ENCODE data around the gene CDH13. TPM values are rescaled to one million over a fixed set of nuclear protein-coding genes. Genes with fewer than 3 reads are reported as not detected.

Gene CDH13
- total and polyA plus RNA-seq, 9 of the 15 experiments (the other 6 are each of a cell fraction or from before 2014, with no cell fraction given), result 0.03 TPM; not detected in 8

DNA sequence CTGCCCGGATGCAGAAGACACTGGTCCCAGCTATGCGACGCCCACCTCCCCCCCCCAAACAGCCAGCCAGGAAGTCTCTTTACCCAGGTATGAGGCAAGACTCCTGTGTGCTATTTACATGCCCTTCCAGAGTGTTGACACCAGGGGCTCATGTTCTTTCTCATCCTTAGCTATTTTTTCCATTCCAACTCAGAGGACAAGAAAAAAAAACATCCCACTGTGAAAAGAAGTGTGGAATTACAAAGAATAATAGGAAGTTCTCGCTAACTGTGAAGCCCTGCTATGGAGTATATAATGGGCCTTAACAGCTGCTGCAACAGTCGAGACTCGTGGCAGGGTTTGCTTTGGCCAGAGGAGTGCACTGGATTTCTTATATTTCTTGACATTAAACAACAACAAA lies 584.9 kb downstream of the CDH13 start (continued):
- no peak for TF ChIP-seq ZNF57 (CRISPR knock-in tag; IDR thresholded peaks at IDR 0.05)

DNA sequence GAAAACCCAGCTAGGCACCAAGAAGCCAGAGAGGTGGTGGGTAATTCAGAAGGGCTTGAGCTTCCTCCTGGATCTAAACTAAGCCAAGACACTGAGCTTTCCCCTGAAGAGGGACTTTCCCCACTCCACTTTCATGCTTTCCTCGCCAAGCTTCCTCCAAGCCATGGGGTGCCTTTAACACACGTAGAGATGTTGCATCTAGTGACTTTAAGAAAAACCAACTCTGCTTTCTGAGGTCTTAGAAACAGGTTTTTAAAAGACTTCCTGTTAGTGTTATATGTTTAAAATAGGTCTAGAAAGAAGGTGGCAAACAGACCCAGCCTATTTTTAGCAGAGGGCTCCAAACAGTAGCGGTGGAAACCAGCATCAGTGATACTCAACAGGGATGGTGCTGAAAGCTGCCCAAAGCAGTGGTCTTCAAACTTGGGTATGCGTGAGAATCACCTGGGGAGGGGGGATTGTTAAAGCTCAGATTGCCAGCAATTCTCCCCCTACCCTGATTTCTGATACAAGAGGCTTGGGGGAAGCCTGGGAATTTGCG lies 585.6 kb downstream of the CDH13 start:
- Histone ChIP-seq H3K9me1 (ENCODE audit: control insufficient read depth, insufficient read depth, low read length) (no peaks in the 10 kb centered on the region), H3K79me2 (ENCODE audit: control insufficient read depth, insufficient read depth, low read length) (no peaks in the 10 kb centered on the region), H3K4me2 (ENCODE audit: insufficient read depth, low read length) (no peak overlapping the region), H3K9ac (ENCODE audit: insufficient read depth in 1 of 2, low read depth in 2 of 2, low read length in 2 of 2) (no peak overlapping the region), H3K27me3 (ENCODE audit: control insufficient read depth in 2 of 2, insufficient read depth in 2 of 2, low read length in 2 of 2) (no peaks in the 10 kb centered on the region), H3K9me3 (replicated peaks; ENCODE audit: control insufficient read depth, insufficient read depth, low read depth, low read length) (no peaks in the 10 kb centered on the region), H3K27ac (ENCODE audit: extremely low read depth, low read depth, low read length) (no peak overlapping the region), H2AFZ (ENCODE audit: low read depth, low read length) (no peak overlapping the region), H3K4me3 (no peak overlapping the region), H3K4me1 (replicated peaks in 1 of 2; ENCODE audit: control insufficient read depth in 2 of 2, insufficient read depth in 2 of 2, low read length in 2 of 2) (no peaks in the 10 kb centered on the region), H4K20me1 (replicated peaks; ENCODE audit: control insufficient read depth, insufficient read depth, low read length) (no peaks in the 10 kb centered on the region), H3K36me3 (ENCODE audit: control insufficient read depth, insufficient read depth, low read length) (no peaks in the 10 kb centered on the region)
- intact Hi-C loops (cut with micrococcal nuclease), result no loop called here
- POLR2A ChIA-PET, result interaction anchor here (0.5 kb wide), 1 partner anchor 16 kb away, joined by 3 read pairs; no protein-coding TSS in a partner anchor
- WGBS (ENCODE audit: insufficient coverage, low coverage, missing lambda C conversion rate), result 0% methylated on average over 5 of the region's 5 CpGs
- ATAC-seq, result no peak
- BruUV-seq (replicated peaks), result no TSS peak
- FAIRE-seq, result no peak
- CTCF ChIA-PET (ENCODE audit: low intra/inter-chr PET ratio), result no interaction called here
- DNase-seq (ENCODE audit: extremely low read depth in 1 of 4, low spot score in 3 of 4), result no peak
- in situ Hi-C loops (cut with MboI), result no loop called here
- TF ChIP-seq, protein P1, sequence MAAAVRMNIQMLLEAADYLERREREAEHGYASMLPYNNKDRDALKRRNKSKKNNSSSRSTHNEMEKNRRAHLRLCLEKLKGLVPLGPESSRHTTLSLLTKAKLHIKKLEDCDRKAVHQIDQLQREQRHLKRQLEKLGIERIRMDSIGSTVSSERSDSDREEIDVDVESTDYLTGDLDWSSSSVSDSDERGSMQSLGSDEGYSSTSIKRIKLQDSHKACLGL (CRISPR knock-in tag; IDR thresholded peaks at IDR 0.05; ENCODE audit: borderline replicate concordance, poor library complexity, severe bottlenecking), result no peak
- TF ChIP-seq ZFX (CRISPR knock-in tag; IDR thresholded peaks at IDR 0.05), result no peak
- TF ChIP-seq RNF2 (IDR thresholded peaks at IDR 0.05), result no peak
- no peak for TF ChIP-seq ZNF263 (CRISPR knock-in tag; IDR thresholded peaks at IDR 0.05; ENCODE audit: borderline replicate concordance)
- TF ChIP-seq, protein P2, sequence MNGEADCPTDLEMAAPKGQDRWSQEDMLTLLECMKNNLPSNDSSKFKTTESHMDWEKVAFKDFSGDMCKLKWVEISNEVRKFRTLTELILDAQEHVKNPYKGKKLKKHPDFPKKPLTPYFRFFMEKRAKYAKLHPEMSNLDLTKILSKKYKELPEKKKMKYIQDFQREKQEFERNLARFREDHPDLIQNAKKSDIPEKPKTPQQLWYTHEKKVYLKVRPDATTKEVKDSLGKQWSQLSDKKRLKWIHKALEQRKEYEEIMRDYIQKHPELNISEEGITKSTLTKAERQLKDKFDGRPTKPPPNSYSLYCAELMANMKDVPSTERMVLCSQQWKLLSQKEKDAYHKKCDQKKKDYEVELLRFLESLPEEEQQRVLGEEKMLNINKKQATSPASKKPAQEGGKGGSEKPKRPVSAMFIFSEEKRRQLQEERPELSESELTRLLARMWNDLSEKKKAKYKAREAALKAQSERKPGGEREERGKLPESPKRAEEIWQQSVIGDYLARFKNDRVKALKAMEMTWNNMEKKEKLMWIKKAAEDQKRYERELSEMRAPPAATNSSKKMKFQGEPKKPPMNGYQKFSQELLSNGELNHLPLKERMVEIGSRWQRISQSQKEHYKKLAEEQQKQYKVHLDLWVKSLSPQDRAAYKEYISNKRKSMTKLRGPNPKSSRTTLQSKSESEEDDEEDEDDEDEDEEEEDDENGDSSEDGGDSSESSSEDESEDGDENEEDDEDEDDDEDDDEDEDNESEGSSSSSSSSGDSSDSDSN (IDR thresholded peaks at IDR 0.05; ENCODE audit: borderline replicate concordance in 1 of 2, low read depth in 2 of 2, low read length in 2 of 2), result no peak
- TF ChIP-seq, protein P3, sequence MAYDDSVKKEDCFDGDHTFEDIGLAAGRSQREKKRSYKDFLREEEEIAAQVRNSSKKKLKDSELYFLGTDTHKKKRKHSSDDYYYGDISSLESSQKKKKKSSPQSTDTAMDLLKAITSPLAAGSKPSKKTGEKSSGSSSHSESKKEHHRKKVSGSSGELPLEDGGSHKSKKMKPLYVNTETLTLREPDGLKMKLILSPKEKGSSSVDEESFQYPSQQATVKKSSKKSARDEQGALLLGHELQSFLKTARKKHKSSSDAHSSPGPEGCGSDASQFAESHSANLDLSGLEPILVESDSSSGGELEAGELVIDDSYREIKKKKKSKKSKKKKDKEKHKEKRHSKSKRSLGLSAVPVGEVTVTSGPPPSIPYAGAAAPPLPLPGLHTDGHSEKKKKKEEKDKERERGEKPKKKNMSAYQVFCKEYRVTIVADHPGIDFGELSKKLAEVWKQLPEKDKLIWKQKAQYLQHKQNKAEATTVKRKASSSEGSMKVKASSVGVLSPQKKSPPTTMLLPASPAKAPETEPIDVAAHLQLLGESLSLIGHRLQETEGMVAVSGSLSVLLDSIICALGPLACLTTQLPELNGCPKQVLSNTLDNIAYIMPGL (CRISPR knock-in tag; IDR thresholded peaks at IDR 0.05), result no peak
- no peak for TF ChIP-seq RAD51 (IDR thresholded peaks at IDR 0.05; ENCODE audit: borderline replicate concordance, low read depth)
- TF ChIP-seq FOXK1 (CRISPR knock-in tag; IDR thresholded peaks at IDR 0.05; ENCODE audit: borderline replicate concordance), result no peak
- no peak for TF ChIP-seq TFAM (CRISPR knock-in tag; conservative IDR thresholded peaks at IDR 0.05)
- no peak for TF ChIP-seq STAT5B (CRISPR knock-in tag; IDR thresholded peaks at IDR 0.05)
- TF ChIP-seq ZNF384 (IDR thresholded peaks at IDR 0.05; ENCODE audit: low read depth, low read length), result no peak
- no peak for TF ChIP-seq FOXJ2 (tag; IDR thresholded peaks at IDR 0.05)
- TF ChIP-seq, protein P4, sequence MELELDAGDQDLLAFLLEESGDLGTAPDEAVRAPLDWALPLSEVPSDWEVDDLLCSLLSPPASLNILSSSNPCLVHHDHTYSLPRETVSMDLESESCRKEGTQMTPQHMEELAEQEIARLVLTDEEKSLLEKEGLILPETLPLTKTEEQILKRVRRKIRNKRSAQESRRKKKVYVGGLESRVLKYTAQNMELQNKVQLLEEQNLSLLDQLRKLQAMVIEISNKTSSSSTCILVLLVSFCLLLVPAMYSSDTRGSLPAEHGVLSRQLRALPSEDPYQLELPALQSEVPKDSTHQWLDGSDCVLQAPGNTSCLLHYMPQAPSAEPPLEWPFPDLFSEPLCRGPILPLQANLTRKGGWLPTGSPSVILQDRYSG (tag; conservative IDR thresholded peaks at IDR 0.05; ENCODE audit: low read depth), result no peak
- TF ChIP-seq ZNF23 (CRISPR knock-in tag; IDR thresholded peaks at IDR 0.05), result no peak
- no peak for TF ChIP-seq ZNF695 (CRISPR knock-in tag; IDR thresholded peaks at IDR 0.05)

Data from K562 (cell line).